Measurements from ENCODE around the gene EEF1AKMT1. TPM values are rescaled to one million over a fixed set of nuclear protein-coding genes. Genes with fewer than 3 reads are reported as not detected.

The EEF1AKMT1 gene
- total RNA-seq, 4 donors from 2014 or later, result 7.4 to 20.0 (median 13.4) TPM

GRCh38 chr13:20729633-20730585, 43.9 kb downstream of the EEF1AKMT1 start:
- TF ChIP-seq CTCF (IDR thresholded peaks at IDR 0.05), result no peak
- DNase-seq (ENCODE audit: low spot score) (no peak), ATAC-seq (ENCODE audit: low FRiP score) (no peak)

DNA sequence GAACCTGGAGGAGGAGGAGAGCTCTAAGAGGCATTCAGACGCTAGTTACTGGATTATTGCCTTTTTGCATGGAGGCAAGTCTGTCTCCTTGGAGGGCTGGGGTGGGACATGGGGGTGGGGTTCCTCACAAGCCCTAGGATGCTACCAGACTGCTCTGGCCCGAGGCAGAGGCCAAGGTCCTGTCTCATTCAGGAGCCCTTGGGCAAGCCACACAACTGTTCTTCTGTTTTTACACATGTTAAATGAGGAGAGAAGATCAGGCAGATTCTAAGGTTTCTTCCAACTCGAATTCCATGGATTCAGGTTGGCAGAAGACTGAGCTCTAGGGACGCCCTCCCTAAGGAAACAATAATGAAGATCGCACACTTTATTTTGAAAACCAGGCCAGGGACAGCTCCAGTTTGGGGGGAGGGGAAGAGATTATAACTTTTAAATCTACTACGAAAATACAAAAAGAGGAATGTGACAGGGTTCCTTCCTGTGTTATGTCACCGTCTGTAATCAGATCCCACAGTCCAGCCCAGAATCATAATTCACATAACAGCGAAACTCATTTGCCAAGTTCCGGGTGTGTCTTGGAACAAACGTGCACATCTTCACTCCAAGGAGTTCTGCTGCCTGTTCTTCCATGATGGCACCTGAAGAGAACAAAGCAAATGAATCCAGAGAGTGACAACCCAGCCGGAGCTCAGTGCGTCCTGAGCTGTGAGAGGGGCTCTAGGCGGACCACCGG, 45.0 kb downstream of the EEF1AKMT1 start:
- no peak for ATAC-seq (ENCODE audit: low FRiP score)
- TF ChIP-seq CTCF (IDR thresholded peaks at IDR 0.05), result no peak
- DNase-seq (ENCODE audit: low spot score), result no peak

GRCh38 chr13:20727856-20728255, 45.9 kb downstream of the EEF1AKMT1 start:
- no peak for TF ChIP-seq CTCF (IDR thresholded peaks at IDR 0.05)
- ATAC-seq (ENCODE audit: low FRiP score) (no peak), DNase-seq (ENCODE audit: low spot score) (no peak)

DNA sequence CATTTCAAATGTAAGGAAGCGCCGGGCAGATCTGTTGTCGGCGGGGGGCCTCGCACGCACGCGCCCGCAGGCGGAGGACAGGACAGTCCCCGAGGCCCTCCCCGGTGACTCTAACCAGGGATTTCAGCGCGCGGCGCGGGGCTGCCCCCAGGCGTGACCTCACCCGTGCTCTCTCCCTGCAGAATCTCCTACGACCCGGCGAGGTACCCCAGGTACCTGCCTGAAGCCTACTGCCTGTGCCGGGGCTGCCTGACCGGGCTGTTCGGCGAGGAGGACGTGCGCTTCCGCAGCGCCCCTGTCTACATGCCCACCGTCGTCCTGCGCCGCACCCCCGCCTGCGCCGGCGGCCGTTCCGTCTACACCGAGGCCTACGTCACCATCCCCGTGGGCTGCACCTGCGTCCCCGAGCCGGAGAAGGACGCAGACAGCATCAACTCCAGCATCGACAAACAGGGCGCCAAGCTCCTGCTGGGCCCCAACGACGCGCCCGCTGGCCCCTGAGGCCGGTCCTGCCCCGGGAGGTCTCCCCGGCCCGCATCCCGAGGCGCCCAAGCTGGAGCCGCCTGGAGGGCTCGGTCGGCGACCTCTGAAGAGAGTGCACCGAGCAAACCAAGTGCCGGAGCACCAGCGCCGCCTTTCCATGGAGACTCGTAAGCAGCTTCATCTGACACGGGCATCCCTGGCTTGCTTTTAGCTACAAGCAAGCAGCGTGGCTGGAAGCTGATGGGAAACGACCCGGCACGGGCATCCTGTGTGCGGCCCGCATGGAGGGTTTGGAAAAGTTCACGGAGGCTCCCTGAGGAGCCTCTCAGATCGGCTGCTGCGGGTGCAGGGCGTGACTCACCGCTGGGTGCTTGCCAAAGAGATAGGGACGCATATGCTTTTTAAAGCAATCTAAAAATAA, 52.1 kb downstream of the EEF1AKMT1 start:
- DNase-seq (ENCODE audit: low spot score) (no peak), ATAC-seq (ENCODE audit: low FRiP score) (peak; percentile 45)
- TF ChIP-seq CTCF (IDR thresholded peaks at IDR 0.05), result no peak

- no peak for TF ChIP-seq CTCF (IDR thresholded peaks at IDR 0.05)
- ATAC-seq (ENCODE audit: low FRiP score), result no peak
These were observed 52.7 kb downstream of the EEF1AKMT1 start for GRCh38 chr13:20721058-20721453.

GRCh38 chr13:20720499-20720898, 53.3 kb downstream of the EEF1AKMT1 start:
- no peak for TF ChIP-seq CTCF (IDR thresholded peaks at IDR 0.05)
- DNase-seq (ENCODE audit: low spot score) (no peak), ATAC-seq (ENCODE audit: low FRiP score) (no peak)

More at GRCh38 chr13:20721058-20721453, 52.7 kb downstream of the EEF1AKMT1 start:
- no peak for DNase-seq (ENCODE audit: low spot score)
